KBM-7 (cell line): ENCODE results near the gene DUSP14.
"Not testable (repeated sequence)": the region's sequence is repeated elsewhere in the genome, so short reads cannot be mapped to it uniquely, and the experiment has no call there.

ENCODE experiments used
- DNase-seq: peaks from one replicate; pipeline ENCODE4 v3.0.0-alpha.2; 2015
- in situ Hi-C: fragments of 300-500 bp; cut with MboI; formaldehyde crosslinking; loops from 2 replicates; pipeline ENCODE4 v1.14.3; 2020; ENCODE audit warnings: low sequenced_read_pairs, low pct_unique_long_range_greater_than_20kb, mixed read lengths

The DUSP14 gene

GRCh38 chr17:37489197-37490001 is at the start of gene DUSP14:
Gene DUSP14, plus strand, starts transcription at chr17:37489891. Its CDS starts 22,382 bp downstream, at chr17:37512273.
- in situ Hi-C loops = no loop called here
- DNase-seq = peak; percentile 69

GRCh38 chr17:37440424-37440823 is 49.3 kb upstream of the DUSP14 start:
- DNase-seq = no peak
- in situ Hi-C loops = no loop called here

- peak; percentile 20 for DNase-seq
- in situ Hi-C loops = not testable (repeated sequence)
Measured at GRCh38 chr17:37441369-37442014, 48.2 kb upstream of the DUSP14 start.

- peak; percentile 29 for DNase-seq
- in situ Hi-C loops = no loop called here
Measured at GRCh38 chr17:37446027-37446426, 43.7 kb upstream of the DUSP14 start.

- no peak for DNase-seq
- in situ Hi-C loops = no loop called here
Measured at GRCh38 chr17:37447641-37448040, 42.0 kb upstream of the DUSP14 start.

- in situ Hi-C loops = no loop called here
- DNase-seq = no peak
Measured at GRCh38 chr17:37450112-37450511, 39.6 kb upstream of the DUSP14 start.

- in situ Hi-C loops, DNase-seq: not testable (repeated sequence)
Measured at GRCh38 chr17:37457801-37458200, 31.9 kb upstream of the DUSP14 start.

GRCh38 chr17:37458805-37459204 is 30.9 kb upstream of the DUSP14 start:
- in situ Hi-C loops = no loop called here

GRCh38 chr17:37461668-37462067 is 28.0 kb upstream of the DUSP14 start:
- in situ Hi-C loops = no loop called here
- no peak for DNase-seq

More at GRCh38 chr17:37458805-37459204, 30.9 kb upstream of the DUSP14 start:
- DNase-seq = no peak

GRCh38 chr17:37462492-37462891 is 27.2 kb upstream of the DUSP14 start:
- in situ Hi-C loops = no loop called here

GRCh38 chr17:37463039-37463438 is 26.7 kb upstream of the DUSP14 start:
- DNase-seq = no peak
- in situ Hi-C loops = no loop called here

More at GRCh38 chr17:37462492-37462891, 27.2 kb upstream of the DUSP14 start:
- no peak for DNase-seq

- in situ Hi-C loops = no loop called here
- no peak for DNase-seq
Measured at GRCh38 chr17:37465069-37465616, 24.5 kb upstream of the DUSP14 start.

- in situ Hi-C loops = no loop called here
- DNase-seq = no peak
Measured at GRCh38 chr17:37466471-37466870, 23.2 kb upstream of the DUSP14 start.

GRCh38 chr17:37470181-37470580 is 19.5 kb upstream of the DUSP14 start:
- in situ Hi-C loops = no loop called here

GRCh38 chr17:37475731-37476420 is 13.8 kb upstream of the DUSP14 start:
- peak; percentile 68 for DNase-seq
- in situ Hi-C loops = no loop called here

More at GRCh38 chr17:37470181-37470580, 19.5 kb upstream of the DUSP14 start:
- no peak for DNase-seq

GRCh38 chr17:37476431-37477120 is 13.1 kb upstream of the DUSP14 start:
- in situ Hi-C loops = no loop called here
- no peak for DNase-seq

GRCh38 chr17:37478187-37478586 is 11.5 kb upstream of the DUSP14 start:
- no peak for DNase-seq
- in situ Hi-C loops = no loop called here

GRCh38 chr17:37479025-37479424 is 10.7 kb upstream of the DUSP14 start:
- in situ Hi-C loops = no loop called here
- DNase-seq = no peak

- DNase-seq = no peak
- in situ Hi-C loops = no loop called here
Measured at GRCh38 chr17:37480427-37480826, 9.3 kb upstream of the DUSP14 start.
